Heart left ventricle (tissue), 16 donors: Measurements from ENCODE around the gene USE1. TPM values are rescaled to one million over a fixed set of nuclear protein-coding genes. Genes with fewer than 3 reads are reported as not detected.

Experiments used
- ATAC-seq, 4 donors: fragments of 200-7000 bp; cut with Tn5 transposase; one replicate each; pipeline ENCODE4 v1.9.1; 2020 to 2022; ENCODE audit warnings: moderate library complexity in 4 of 4, mild to moderate bottlenecking in 3 of 4, moderate number of reproducible peaks in 1 of 4
- DNase-seq, 5 donors: peaks; one replicate each; pipeline ENCODE4 v3.0.0-alpha.2; 2020
- H3K27ac ChIP-seq, 12 donors: fragments of 200-600 bp; sonication (generic) in 4 of 12; one replicate each; pipeline versions ENCODE4 v1.5.0 to v1.8.0; 2016 to 2022; ENCODE audit warnings: mild to moderate bottlenecking in 2 of 12
- H3K27me3 ChIP-seq, 9 donors: fragments of 200-600 bp; sonication (generic) in 2 of 9; one replicate each; pipeline versions ENCODE4 v1.5.1 to v1.8.0; 2016 to 2022; ENCODE audit warnings: mild to moderate bottlenecking in 3 of 9
- H3K36me3 ChIP-seq, 9 donors: fragments of 200-600 bp; sonication (generic) in 2 of 9; one replicate each; pipeline versions ENCODE4 v1.5.0 to v1.8.0; 2018 to 2022; ENCODE audit warnings: mild to moderate bottlenecking in 2 of 9
- H3K4me1 ChIP-seq, 12 donors: fragments of 200-600 bp; sonication (generic) in 4 of 12; one replicate each; pipeline versions ENCODE4 v1.5.0 to v1.8.0; 2016 to 2022; ENCODE audit warnings: mild to moderate bottlenecking in 3 of 12
- H3K4me3 ChIP-seq, 12 donors: fragments of 200-600 bp; sonication (generic) in 4 of 12; one replicate each; pipeline versions ENCODE4 v1.5.0 to v1.8.0; 2017 to 2022; ENCODE audit warnings: mild to moderate bottlenecking in 9 of 12, moderate library complexity in 4 of 12
- H3K9me3 ChIP-seq, 12 donors: fragments of 200-600 bp; sonication (generic) in 4 of 12; one replicate each; pipeline versions ENCODE4 v1.5.0 to v1.8.0; 2016 to 2022; ENCODE audit warnings: mild to moderate bottlenecking in 1 of 12
- POLR2A ChIP-seq, 2 donors: fragments of 450-650 bp; IDR thresholded peaks; one replicate each; pipeline ENCODE4 v1.6.1; 2017; ENCODE audit warnings: antibody characterized with exemption in 2 of 2, mild to moderate bottlenecking in 2 of 2, moderate library complexity in 2 of 2
- WGBS, 4 donors: extraction: QIAGEN DNeasy Blood & Tissue Kit in 2 of 4; methylation state at CpG; one replicate each; pipeline versions ENCODE4 v1.1.5 to v1.1.7; 2013 to 2018; 5-methylcytosine and 5-hydroxymethylcytosine counted together
- intact Hi-C, 10 donors: fragments of 100-400 bp; cut with DNase I; formaldehyde crosslinking; loops; one replicate each; pipeline versions ENCODE4 v1.11.1 to v1.14.2; 2022
- polyA plus RNA-seq, 2 donors: library from polyadenylated mRNA; stranded (reverse); fragments of 200-250 nt; gene quantifications; one replicate each; pipeline ENCODE4 v1.2.3, GENCODE V29; 2013
- total RNA-seq, 9 donors: library from RNA; depleted of rRNA in 2 of 9; stranded (reverse); fragments of >200 nt in 2 of 9; fragmentation: NEBNext Ultra II Directional in 3 of 9; extraction: Animal tissue kit (Norgen Biotek cat#: 25700) in 3 of 9; gene quantifications; one replicate each; pipeline versions ENCODE4 v1.1.0 to v1.2.4, GENCODE V29; 2016 to 2023
- TF ChIP-seq, protein P1 (sequence below), 12 donors: fragments of 200-600 bp; sonication (generic) in 4 of 12; IDR thresholded peaks; one replicate each; pipeline versions ENCODE4 v1.5.0 to v1.8.0; 2018 to 2022; ENCODE audit warnings: antibody characterized with exemption in 12 of 12, mild to moderate bottlenecking in 5 of 12
- donor health status: ischemic (EF 13 %, LVEDD 7.1; RV severe dilation, severe dysfunction).
- donor health status: healthy with polysubstance abuse.
- donor health status: DM: no; HTN: yes; CAD: no.
- donor health status: DM: no; HTN: no; CAD: no.
- donor health status: ischemic (EF 25% LVEDD 6.9; RV normal size, moderate dysfunction).
- donor health status: ischemic (EF 25% LVEDD 5.7; RV mildly dilated, moderate dysfunction).
- donor health status: healthy.
- donor health status: DM: yes; HTN: yes; CAD: no.
- donor health status: ischemic (EF 35%, LVEDD 5.7; RV mildly dilated, moderate dysfunction).
- donor health status: nonischemic (EF 11% LVEDD 7.7; RV severe dilation, severe dysfunction).
- donor health status: DM: yes; HTN: yes; CAD: no.
- donor health status: PGD.
- donor health status: ischemic (EF 29% LVEDD 5.4; RV normal size, mild dysfunction).
- donor health status: nonischemic (EF 23%, LVEDD 6.1; RV moderate dilation, normal function).

The USE1 gene
- total and polyA plus RNA-seq, 11 donors = 22.5 to 69.6 (median 26.7) TPM

DNA sequence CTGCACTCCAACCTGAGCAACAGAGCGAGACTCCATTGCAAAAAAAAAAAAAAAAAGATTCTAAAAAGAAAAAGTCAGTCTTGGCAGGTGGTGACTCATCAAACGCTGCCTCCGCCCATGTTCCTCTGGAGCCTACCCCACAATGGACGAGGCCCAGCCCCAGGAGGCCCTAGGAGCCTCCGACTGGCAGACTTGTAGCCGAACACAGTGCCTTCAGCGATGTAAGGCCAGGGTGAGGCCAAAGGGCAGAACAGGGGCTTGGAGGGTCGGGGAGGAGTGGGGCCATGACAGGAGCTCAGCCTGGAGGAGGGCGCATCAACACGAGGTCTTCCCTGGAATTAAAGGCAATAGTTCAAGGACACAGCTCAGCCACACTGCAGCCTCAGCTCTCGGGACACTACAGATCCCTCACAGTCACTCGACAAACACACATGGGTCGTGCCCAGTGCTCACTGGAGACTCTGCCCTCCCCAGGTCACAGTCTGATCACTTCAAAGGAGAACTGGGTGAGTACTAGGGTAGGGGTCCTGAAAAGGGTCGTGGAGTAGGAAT, 5.1 kb downstream of the USE1 start:
- H3K4me1 ChIP-seq = peaks cover 0 to 17% (median 6%) of the 10 kb centered on the region in 12 donors
- peaks cover 0 to 30% (median 20%) of the 10 kb centered on the region in 9 donors for H3K36me3 ChIP-seq
- TF ChIP-seq, protein P1, sequence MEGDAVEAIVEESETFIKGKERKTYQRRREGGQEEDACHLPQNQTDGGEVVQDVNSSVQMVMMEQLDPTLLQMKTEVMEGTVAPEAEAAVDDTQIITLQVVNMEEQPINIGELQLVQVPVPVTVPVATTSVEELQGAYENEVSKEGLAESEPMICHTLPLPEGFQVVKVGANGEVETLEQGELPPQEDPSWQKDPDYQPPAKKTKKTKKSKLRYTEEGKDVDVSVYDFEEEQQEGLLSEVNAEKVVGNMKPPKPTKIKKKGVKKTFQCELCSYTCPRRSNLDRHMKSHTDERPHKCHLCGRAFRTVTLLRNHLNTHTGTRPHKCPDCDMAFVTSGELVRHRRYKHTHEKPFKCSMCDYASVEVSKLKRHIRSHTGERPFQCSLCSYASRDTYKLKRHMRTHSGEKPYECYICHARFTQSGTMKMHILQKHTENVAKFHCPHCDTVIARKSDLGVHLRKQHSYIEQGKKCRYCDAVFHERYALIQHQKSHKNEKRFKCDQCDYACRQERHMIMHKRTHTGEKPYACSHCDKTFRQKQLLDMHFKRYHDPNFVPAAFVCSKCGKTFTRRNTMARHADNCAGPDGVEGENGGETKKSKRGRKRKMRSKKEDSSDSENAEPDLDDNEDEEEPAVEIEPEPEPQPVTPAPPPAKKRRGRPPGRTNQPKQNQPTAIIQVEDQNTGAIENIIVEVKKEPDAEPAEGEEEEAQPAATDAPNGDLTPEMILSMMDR (IDR thresholded peaks at IDR 0.05) = no peak
- TF ChIP-seq POLR2A (IDR thresholded peaks at IDR 0.05) = no peak
- peak in 2 of 4 donors; percentile 32 for ATAC-seq
- H3K9me3 ChIP-seq = no peaks in the 10 kb centered on the region
- DNase-seq = peak in 1 of 5 donors; percentile 68
- H3K27me3 ChIP-seq = no peaks in the 10 kb centered on the region
- 44 to 56% (median 51%) methylated on average over 9 to 14 of the region's 14 CpGs for WGBS, 4 donors
- H3K27ac ChIP-seq = no peak overlapping the region
- H3K4me3 ChIP-seq = no peak overlapping the region
- intact Hi-C loops = loop anchor here in 1 of 10 donors (10.0 kb wide), 1 partner anchor 145 kb away; the partner anchor contains the start of genes HAUS8 and MYO9B

DNA sequence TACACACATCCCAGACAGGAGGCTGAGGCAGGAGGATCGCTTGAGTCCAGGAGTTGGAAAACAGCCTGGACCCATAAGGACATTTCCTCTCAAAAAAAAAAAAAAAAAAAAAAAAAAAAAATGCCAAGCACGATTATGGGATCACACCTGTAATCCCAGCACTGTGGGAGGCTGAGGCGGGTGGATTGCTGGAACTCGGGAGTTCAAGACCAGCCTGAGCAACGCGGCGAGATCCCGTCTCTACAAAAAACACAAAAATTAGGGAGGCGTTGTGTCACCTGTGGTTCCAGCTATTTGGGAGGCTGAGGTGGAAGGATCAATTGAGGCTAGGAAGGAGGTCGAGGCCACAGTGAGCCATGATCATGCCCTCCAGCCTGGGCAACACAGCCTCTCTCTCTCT, 9.9 kb downstream of the USE1 start:
- Histone ChIP-seq H3K36me3 (peaks cover 0 to 14% (median 0%) of the 10 kb centered on the region in 9 donors), H3K27me3 (no peaks in the 10 kb centered on the region), H3K4me1 (peaks cover 0 to 18% (median 10%) of the 10 kb centered on the region in 12 donors), H3K4me3 (peak overlapping the region in 2 of 12 donors; percentile 71 to 74), H3K27ac (no peak overlapping the region), H3K9me3 (no peaks in the 10 kb centered on the region)
- no peak for DNase-seq
- intact Hi-C loops = loop anchor here in 2 of 10 donors (5.0 to 10.0 kb wide), 2 partner anchors 148 to 150 kb away; partner anchors contain the start of genes HAUS8 (in 2 of the 2) and MYO9B (in 2 of the 2)
- TF ChIP-seq POLR2A (IDR thresholded peaks at IDR 0.05) = no peak
- TF ChIP-seq, protein P1 (IDR thresholded peaks at IDR 0.05) = no peak
- WGBS, 4 donors = 83 to 88% (median 87%) methylated on average over 10 of the region's 10 CpGs
- ATAC-seq = no peak

DNA sequence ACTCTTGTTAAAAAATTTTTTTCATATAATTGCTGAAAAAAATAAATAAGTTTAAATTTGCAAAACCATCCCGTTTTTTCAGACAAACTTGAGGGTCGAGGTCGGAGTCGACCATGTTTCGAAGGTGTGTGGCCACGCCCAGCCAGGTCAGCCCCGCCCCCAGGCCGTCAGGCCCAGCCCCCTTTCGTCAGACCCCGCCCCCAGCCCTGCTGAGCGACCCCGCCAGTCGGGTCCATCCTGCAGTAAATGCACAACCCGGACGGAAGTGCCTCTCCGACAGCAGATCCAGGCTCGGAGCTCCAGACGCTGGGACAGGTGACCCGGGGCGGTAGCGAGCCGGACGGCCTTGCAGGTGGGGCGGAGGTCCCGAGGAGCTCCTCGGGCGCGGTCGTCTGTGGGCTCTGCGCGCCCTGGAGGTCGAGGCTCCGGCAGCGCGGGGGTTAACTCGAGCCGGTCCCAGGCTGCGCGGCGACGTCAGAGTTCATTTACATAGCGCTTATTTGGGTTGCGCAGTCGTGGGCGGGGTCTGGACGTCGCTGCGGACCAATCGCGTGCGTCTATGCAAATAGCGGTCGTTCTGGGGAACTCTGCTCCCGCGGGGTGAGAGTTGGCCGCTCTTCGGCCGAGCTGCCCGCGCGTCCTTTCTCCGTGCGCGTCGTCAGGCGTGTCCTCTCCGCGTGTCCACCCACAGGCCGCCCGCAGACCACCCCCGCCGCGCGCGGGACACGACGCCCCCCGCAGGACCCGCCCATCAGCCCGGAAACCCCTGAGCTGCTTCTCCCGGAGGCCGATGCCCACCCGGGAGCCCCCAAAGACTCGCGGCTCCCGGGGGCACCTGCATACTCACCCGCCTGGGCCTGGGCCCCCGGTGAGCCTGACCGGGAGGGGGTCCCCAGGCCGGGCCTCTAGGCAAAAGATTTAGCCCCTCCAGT, 11.1 kb downstream of the USE1 start, which contains the start of gene OCEL1:
TSS of gene OCEL1 (plus strand) at position 225 of the 932 bp plus-strand sequence. CDS start at position 247, 22 bp downstream.
- TF ChIP-seq POLR2A (IDR thresholded peaks at IDR 0.05) = peak in 1 of 2 donors; percentile 91
- TF ChIP-seq, protein P1 (IDR thresholded peaks at IDR 0.05) = peak in 1 of 12 donors; percentile 8
- peak; percentile 98 to 99 (median 99) for DNase-seq
- H3K9me3 ChIP-seq = no peaks in the 10 kb centered on the region
- H3K27ac ChIP-seq = peak within 1 kb of the TSS; percentile 77 to 93 (median 88)
- peaks cover 0 to 16% (median 10%) of the 10 kb centered on the region in 12 donors for H3K4me1 ChIP-seq
- peaks cover 0 to 26% (median 3%) of the 10 kb centered on the region in 9 donors for H3K36me3 ChIP-seq
- peak within 1 kb of the TSS; percentile 26 to 74 (median 67) for H3K4me3 ChIP-seq
- ATAC-seq = peak; percentile 96 to 98 (median 98)
- intact Hi-C loops = loop anchor here in 3 of 10 donors (2.0 to 10.0 kb wide), 3 partner anchors 21 to 151 kb away; partner anchors contain the start of genes HAUS8 (in 2 of the 3) and MYO9B (in 2 of the 3)
- no peaks in the 10 kb centered on the region for H3K27me3 ChIP-seq
- 0 to 1% (median 0%) methylated on average over 12 to 90 of the region's 90 CpGs for WGBS, 4 donors
